Transverse colon (tissue), 4 donors: Measurements from ENCODE around the gene EZH1. TPM values are rescaled to one million over a fixed set of nuclear protein-coding genes. Genes with fewer than 3 reads are reported as not detected.

Source experiments
- DNase-seq: peaks from one replicate; pipeline ENCODE4 v3.0.0-alpha.2; 2019
- H3K27ac ChIP-seq, 4 donors: fragments of 200-600 bp; sonication (generic); 2 replicates each; pipeline ENCODE4 v1.5.1; 2016 to 2018; ENCODE audit warnings: inconsistent platforms in 4 of 4
- H3K27me3 ChIP-seq: fragments of 200-600 bp; sonication (generic); 2 replicates; pipeline ENCODE4 v1.5.1; 2017; ENCODE audit warnings: inconsistent platforms
- H3K36me3 ChIP-seq, 4 donors: fragments of 200-600 bp; sonication (generic); 2 replicates each; pipeline ENCODE4 v1.5.1; 2017 to 2019; ENCODE audit warnings: inconsistent platforms in 4 of 4
- H3K4me1 ChIP-seq, 4 donors: fragments of 200-600 bp; sonication (generic); 2 replicates each; pipeline ENCODE4 v1.5.1; 2017 to 2020; ENCODE audit warnings: inconsistent platforms in 4 of 4
- H3K4me3 ChIP-seq, 4 donors: fragments of 200-600 bp; sonication (generic); 1 replicate in 1 of 4; 2 replicates in 3 of 4; pipeline versions ENCODE4 v1.5.1 to v1.6.1; 2017 to 2019; ENCODE audit warnings: inconsistent platforms in 4 of 4
- H3K9me3 ChIP-seq, 2 donors: fragments of 200-600 bp; sonication (generic); 2 replicates each; pipeline ENCODE4 v1.5.1; 2017 to 2019; ENCODE audit warnings: inconsistent platforms in 2 of 2
- EP300 ChIP-seq: sonication (generic); formaldehyde crosslinking; IDR thresholded peaks from one replicate; pipeline ENCODE4 v1.6.1; 2017; ENCODE audit warnings: antibody characterized with exemption, low read depth
- POLR2A ChIP-seq: fragments of 450-650 bp; IDR thresholded peaks from one replicate; pipeline ENCODE4 v1.6.1; 2016; ENCODE audit warnings: antibody characterized with exemption, mild to moderate bottlenecking, moderate library complexity
- POLR2AphosphoS5 ChIP-seq, 3 donors: sonication (generic); formaldehyde crosslinking; IDR thresholded peaks; one replicate each; pipeline ENCODE4 v1.6.1; 2016; ENCODE audit warnings: antibody characterized with exemption in 3 of 3
- WGBS, 2 donors: methylation state at CpG; one replicate each; pipeline ENCODE4 v1.1.5; 2018; ENCODE audit warnings: low coverage in 1 of 2; 5-methylcytosine and 5-hydroxymethylcytosine counted together
- in situ Hi-C, 4 donors: fragments of 200-750 bp; cut with MboI; loops; one replicate each; pipeline versions ENCODE4 v1.15.0 to v1.15.1; 2017; ENCODE audit warnings: low sequenced_read_pairs in 3 of 4, low pct_ligation_motif_present in 1 of 4, low pct_unique_long_range_greater_than_20kb in 1 of 4
- intact Hi-C: fragments of 100-400 bp; cut with DNase I; formaldehyde crosslinking; loops from one replicate; pipeline ENCODE4 v1.15.1; 2023; ENCODE audit warnings: low total_unique reads
- total RNA-seq, 4 donors: library from RNA; depleted of rRNA; stranded (reverse); fragments of >200 nt; gene quantifications; one replicate each; pipeline ENCODE4 v1.1.0, GENCODE V29; 2016
- TF ChIP-seq, protein P1 (sequence below), 5 experiments: fragments of 200-600 bp in 3 of 5; fragments of 450-650 bp in 2 of 5; sonication (generic) in 3 of 5; IDR thresholded peaks; 1 replicate in 2 of 5; 2 replicates in 3 of 5; pipeline ENCODE4 v1.5.1; 2016 to 2017; ENCODE audit warnings: antibody characterized with exemption in 5 of 5, inconsistent platforms in 3 of 5, mild to moderate bottlenecking in 2 of 5, moderate library complexity in 1 of 5

EZH1 gene
- total RNA-seq, 4 donors from 2014 or later, result 30.4 to 159 (median 43.4) TPM

- WGBS, 2 donors, result 0% methylated on average over 1 to 48 of the region's 53 CpGs
- TF ChIP-seq, protein P1, sequence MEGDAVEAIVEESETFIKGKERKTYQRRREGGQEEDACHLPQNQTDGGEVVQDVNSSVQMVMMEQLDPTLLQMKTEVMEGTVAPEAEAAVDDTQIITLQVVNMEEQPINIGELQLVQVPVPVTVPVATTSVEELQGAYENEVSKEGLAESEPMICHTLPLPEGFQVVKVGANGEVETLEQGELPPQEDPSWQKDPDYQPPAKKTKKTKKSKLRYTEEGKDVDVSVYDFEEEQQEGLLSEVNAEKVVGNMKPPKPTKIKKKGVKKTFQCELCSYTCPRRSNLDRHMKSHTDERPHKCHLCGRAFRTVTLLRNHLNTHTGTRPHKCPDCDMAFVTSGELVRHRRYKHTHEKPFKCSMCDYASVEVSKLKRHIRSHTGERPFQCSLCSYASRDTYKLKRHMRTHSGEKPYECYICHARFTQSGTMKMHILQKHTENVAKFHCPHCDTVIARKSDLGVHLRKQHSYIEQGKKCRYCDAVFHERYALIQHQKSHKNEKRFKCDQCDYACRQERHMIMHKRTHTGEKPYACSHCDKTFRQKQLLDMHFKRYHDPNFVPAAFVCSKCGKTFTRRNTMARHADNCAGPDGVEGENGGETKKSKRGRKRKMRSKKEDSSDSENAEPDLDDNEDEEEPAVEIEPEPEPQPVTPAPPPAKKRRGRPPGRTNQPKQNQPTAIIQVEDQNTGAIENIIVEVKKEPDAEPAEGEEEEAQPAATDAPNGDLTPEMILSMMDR (IDR thresholded peaks at IDR 0.05), result no peak
- TF ChIP-seq EP300 (no peak), POLR2A (peak; percentile 28), POLR2AphosphoS5 (IDR thresholded peaks at IDR 0.05) (peak; percentile 45 to 66 (median 60))
- no peaks in the 10 kb centered on the region for H3K9me3 ChIP-seq
- H3K4me3 ChIP-seq, result peak overlapping the region; percentile 57 to 91 (median 64)
- H3K4me1 ChIP-seq, result peaks cover 36 to 89% (median 70%) of the 10 kb centered on the region in 4 donors
- peak overlapping the region; percentile 92 to 98 (median 96) for H3K27ac ChIP-seq
- DNase-seq, result peak; percentile 90
- H3K27me3 ChIP-seq, result peaks cover 20% of the 10 kb centered on the region
- intact Hi-C loops, result no loop called here
- in situ Hi-C loops, result loop anchor here in 3 of 4 donors (25.0 kb wide), 1 partner anchor 91 kb away; the partner anchor contains the start of gene PSMC3IP (in 3 of the 3)
- no peaks in the 10 kb centered on the region for H3K36me3 ChIP-seq
These were observed 66.7 kb downstream of the EZH1 start for GRCh38 chr17:42677921-42678781.

DNA sequence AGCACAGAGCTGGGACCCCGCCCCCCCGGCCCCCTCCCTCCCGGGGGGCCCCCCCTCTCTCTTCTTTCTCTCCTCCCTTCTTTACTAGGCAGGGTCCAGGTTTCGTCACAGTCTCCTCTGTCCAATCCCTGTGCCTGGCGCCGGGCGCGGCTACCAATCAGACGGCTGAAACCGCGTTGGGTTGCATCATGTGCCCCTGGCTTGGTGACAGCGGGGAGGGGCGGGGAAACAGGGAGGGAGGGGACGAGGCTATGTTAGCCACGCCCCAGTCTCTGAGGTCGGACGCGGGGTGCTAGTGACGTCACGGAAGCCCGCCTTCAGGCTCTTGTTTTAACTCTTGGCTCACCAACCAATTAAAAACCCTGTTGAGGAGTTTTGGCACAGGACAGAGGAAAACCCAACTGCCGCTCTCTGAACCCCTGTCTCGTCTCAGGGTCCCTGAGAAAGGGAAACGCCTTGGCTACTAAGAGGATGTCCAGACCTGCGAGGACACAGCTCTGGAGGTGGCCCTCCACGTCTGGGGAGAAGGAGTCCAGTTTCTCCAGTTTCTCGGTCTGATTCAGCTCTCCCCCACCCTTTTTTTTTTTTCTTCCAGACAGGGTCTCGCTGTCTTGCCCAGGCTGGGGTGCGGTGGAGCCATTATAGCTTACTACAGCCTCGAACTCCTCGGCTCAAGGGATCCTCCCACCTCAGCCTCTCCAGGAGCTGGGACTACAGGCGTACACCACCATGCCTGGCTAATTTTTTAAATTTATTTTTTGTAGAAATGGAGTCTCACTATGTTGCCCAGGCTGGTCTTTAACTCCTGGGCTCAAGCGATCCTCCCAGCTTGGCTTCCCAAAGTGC is 67.6 kb downstream of the EZH1 start:
- peaks cover 11% of the 10 kb centered on the region for H3K27me3 ChIP-seq
- H3K4me3 ChIP-seq, result peak overlapping the region; percentile 75 to 91 (median 85)
- H3K4me1 ChIP-seq, result peaks cover 34 to 80% (median 62%) of the 10 kb centered on the region in 4 donors
- peak overlapping the region; percentile 92 to 98 (median 96) for H3K27ac ChIP-seq
- no peaks in the 10 kb centered on the region for H3K9me3 ChIP-seq
- WGBS, 2 donors, result 3 to 7% methylated on average over 9 to 30 of the region's 33 CpGs
- intact Hi-C loops (no loop called here), in situ Hi-C loops (loop anchor here in 3 of 4 donors (25.0 kb wide), 1 partner anchor 90 kb away; the partner anchor contains the start of gene PSMC3IP (in 3 of the 3))
- TF ChIP-seq, protein P1 (IDR thresholded peaks at IDR 0.05), result no peak
- TF ChIP-seq POLR2AphosphoS5 (IDR thresholded peaks at IDR 0.05) (no peak), EP300 (no peak), POLR2A (no peak)
- peak; percentile 100 for DNase-seq
- H3K36me3 ChIP-seq, result no peaks in the 10 kb centered on the region

GRCh38 chr17:42676424-42677011 is 68.3 kb downstream of the EZH1 start, which contains the start of gene PLEKHH3:
PLEKHH3 (minus strand) TSS chr17:42676994; CDS start chr17:42676563, 431 bp downstream.
- 0 to 1% methylated on average over 10 to 44 of the region's 51 CpGs for WGBS, 2 donors

More at GRCh38 chr17:42676424-42677011, 68.3 kb downstream of the EZH1 start, which contains the start of gene PLEKHH3:
- Histone ChIP-seq H3K27me3 (peaks cover 4% of the 10 kb centered on the region), H3K27ac (peak within 1 kb of the TSS; percentile 92 to 98 (median 96)), H3K4me3 (peak within 1 kb of the TSS; percentile 75 to 91 (median 85)), H3K9me3 (no peaks in the 10 kb centered on the region), H3K4me1 (peaks cover 29 to 73% (median 57%) of the 10 kb centered on the region in 4 donors), H3K36me3 (no peaks in the 10 kb centered on the region)
- no peak for DNase-seq
- in situ Hi-C loops (loop anchor here in 3 of 4 donors (25.0 kb wide), 1 partner anchor 89 kb away; the partner anchor contains the start of gene PSMC3IP (in 3 of the 3)), intact Hi-C loops (no loop called here)
- peak; percentile 74 to 89 (median 80) for TF ChIP-seq POLR2AphosphoS5 (IDR thresholded peaks at IDR 0.05)
- TF ChIP-seq, protein P1 (IDR thresholded peaks at IDR 0.05), result peak in 1 of 5 experiments; percentile 17
- no peak for TF ChIP-seq EP300
- TF ChIP-seq POLR2A, result peak; percentile 60
